ENCODE measurements around the gene FUCA1. TPM values are rescaled to one million over a fixed set of nuclear protein-coding genes. Genes with fewer than 3 reads are reported as not detected.

FUCA1 gene
- polyA plus RNA-seq, 3 donors = 24.2 to 97.7 (median 96.6) TPM

DNA sequence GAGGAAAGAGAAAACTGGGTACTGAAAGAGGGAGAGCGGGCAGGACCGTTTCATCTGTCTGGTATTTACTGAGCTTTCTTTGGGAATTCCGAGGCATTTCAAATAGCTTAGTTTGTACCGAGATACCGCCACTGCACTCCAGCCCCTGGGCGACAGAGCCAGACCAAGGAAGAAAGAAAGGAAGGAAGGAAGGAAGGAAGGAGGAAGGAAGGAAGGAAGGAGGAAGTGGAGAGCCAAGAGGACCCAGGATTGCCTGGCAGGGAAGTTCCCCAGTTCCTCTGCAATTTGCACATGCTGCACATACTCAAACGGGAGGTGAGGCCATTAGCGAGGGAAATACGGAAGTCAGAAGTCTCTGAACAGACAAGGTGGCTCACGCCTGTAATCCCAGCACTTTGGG, 961 bp upstream of the FUCA1 start:
- H3K27me3 Mint-ChIP-seq (ENCODE audit: low read depth in 3 of 3) = peaks cover 0 to 13% (median 2%) of the 10 kb centered on the region in 3 donors
- Histone ChIP-seq H3K9me3 (replicated peaks in 1 of 2; ENCODE audit: control insufficient read depth in 1 of 2, insufficient read depth in 1 of 2, low read length in 2 of 2) (no peaks in the 10 kb centered on the region), H3K27me3 (ENCODE audit: control insufficient read depth in 2 of 2, insufficient read depth in 2 of 2, low read length in 2 of 2) (no peaks in the 10 kb centered on the region), H3K4me1 (ENCODE audit: control insufficient read depth in 1 of 2, insufficient read depth in 2 of 2, low read length in 2 of 2) (peaks cover 51 to 56% of the 10 kb centered on the region in 2 donors), H4K20me1 (ENCODE audit: insufficient read depth, low read length) (no peaks in the 10 kb centered on the region), H2AFZ (ENCODE audit: insufficient read depth, low read depth, low read length, poor library complexity, severe bottlenecking) (no peak overlapping the region), H3K9ac (ENCODE audit: insufficient read depth, low read length, poor library complexity, severe bottlenecking) (no peak overlapping the region), H3K4me2 (replicated peaks; ENCODE audit: extremely low read depth, low read length, poor library complexity, severe bottlenecking) (peak overlapping the region; percentile 73), H3K4me3 (replicated peaks in 1 of 3; ENCODE audit: low read depth in 2 of 3, low read length in 3 of 3) (peak overlapping the region; percentile 54 to 82 (median 70)), H3K36me3 (replicated peaks in 1 of 2; ENCODE audit: control insufficient read depth in 1 of 2, insufficient read depth in 2 of 2, low read length in 2 of 2) (peaks cover 11 to 16% of the 10 kb centered on the region in 2 donors), H3K27ac (ENCODE audit: low read depth in 1 of 2, low read length in 2 of 2) (peak overlapping the region; percentile 69 to 84), H3K79me2 (ENCODE audit: insufficient read depth, low read length) (peaks cover 7% of the 10 kb centered on the region)
- TF ChIP-seq, protein P1, sequence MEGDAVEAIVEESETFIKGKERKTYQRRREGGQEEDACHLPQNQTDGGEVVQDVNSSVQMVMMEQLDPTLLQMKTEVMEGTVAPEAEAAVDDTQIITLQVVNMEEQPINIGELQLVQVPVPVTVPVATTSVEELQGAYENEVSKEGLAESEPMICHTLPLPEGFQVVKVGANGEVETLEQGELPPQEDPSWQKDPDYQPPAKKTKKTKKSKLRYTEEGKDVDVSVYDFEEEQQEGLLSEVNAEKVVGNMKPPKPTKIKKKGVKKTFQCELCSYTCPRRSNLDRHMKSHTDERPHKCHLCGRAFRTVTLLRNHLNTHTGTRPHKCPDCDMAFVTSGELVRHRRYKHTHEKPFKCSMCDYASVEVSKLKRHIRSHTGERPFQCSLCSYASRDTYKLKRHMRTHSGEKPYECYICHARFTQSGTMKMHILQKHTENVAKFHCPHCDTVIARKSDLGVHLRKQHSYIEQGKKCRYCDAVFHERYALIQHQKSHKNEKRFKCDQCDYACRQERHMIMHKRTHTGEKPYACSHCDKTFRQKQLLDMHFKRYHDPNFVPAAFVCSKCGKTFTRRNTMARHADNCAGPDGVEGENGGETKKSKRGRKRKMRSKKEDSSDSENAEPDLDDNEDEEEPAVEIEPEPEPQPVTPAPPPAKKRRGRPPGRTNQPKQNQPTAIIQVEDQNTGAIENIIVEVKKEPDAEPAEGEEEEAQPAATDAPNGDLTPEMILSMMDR (IDR thresholded peaks at IDR 0.05) = no peak
- H3K4me3 Mint-ChIP-seq = peak overlapping the region; percentile 84 to 93
- peaks cover 0 to 9% (median 2%) of the 10 kb centered on the region in 7 donors for H3K9me3 Mint-ChIP-seq
- intact Hi-C loops (cut with micrococcal nuclease) = loop anchor here (2.0 to 5.0 kb wide), 4 partner anchors 48 to 82 kb away; no protein-coding TSS in a partner anchor
- peak overlapping the region; percentile 83 to 91 (median 88) for H3K27ac Mint-ChIP-seq
- peaks cover 11 to 14% of the 10 kb centered on the region in 2 donors for H3K36me3 Mint-ChIP-seq
- DNase-seq = peak; percentile 62 to 92 (median 74)
- H3K4me1 Mint-ChIP-seq = peaks cover 56% of the 10 kb centered on the region
- 44% methylated on average over 7 of the region's 10 CpGs for WGBS (ENCODE audit: insufficient coverage)

DNA sequence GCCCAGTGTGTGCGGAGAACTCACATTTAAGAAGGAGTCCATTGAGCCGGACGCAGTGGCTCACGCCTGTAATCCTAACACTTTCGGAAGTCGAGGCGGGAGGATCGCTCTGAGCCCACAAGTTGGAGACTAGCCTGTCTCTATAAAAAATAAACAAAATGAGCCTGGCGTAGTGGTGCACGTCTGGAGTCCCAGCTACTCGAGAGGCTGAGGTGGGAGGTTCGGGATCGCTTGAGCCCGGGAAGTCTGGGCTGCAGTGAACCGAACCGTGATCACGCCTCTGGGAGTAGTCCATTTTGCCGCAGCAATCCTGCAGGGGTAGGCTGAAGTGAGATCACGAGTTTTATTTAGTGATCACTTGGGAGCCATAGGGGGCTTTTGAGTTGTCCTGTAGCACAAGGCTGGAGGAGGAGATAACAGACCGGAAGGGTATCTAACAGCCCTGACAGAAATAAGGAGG, 497 bp upstream of the FUCA1 start:
- Mint-ChIP-seq H3K27me3 (ENCODE audit: low read depth in 3 of 3) (peaks cover 0 to 13% (median 2%) of the 10 kb centered on the region in 3 donors), H3K27ac (peak overlapping the region; percentile 79 to 91 (median 84)), H3K4me1 (peaks cover 56% of the 10 kb centered on the region), H3K4me3 (peak overlapping the region; percentile 84 to 93), H3K9me3 (peaks cover 0 to 9% (median 2%) of the 10 kb centered on the region in 7 donors), H3K36me3 (peaks cover 14 to 19% of the 10 kb centered on the region in 2 donors)
- H3K36me3 ChIP-seq (replicated peaks in 1 of 2; ENCODE audit: control insufficient read depth in 1 of 2, insufficient read depth in 2 of 2, low read length in 2 of 2) = peaks cover 11 to 20% of the 10 kb centered on the region in 2 donors
- H2AFZ ChIP-seq (ENCODE audit: insufficient read depth, low read depth, low read length, poor library complexity, severe bottlenecking) = peak overlapping the region; percentile 88
- H3K27me3 ChIP-seq (ENCODE audit: control insufficient read depth in 2 of 2, insufficient read depth in 2 of 2, low read length in 2 of 2) = no peaks in the 10 kb centered on the region
- peak overlapping the region; percentile 69 to 84 for H3K27ac ChIP-seq (ENCODE audit: low read depth in 1 of 2, low read length in 2 of 2)
- DNase-seq = no peak
- H3K4me2 ChIP-seq (replicated peaks; ENCODE audit: extremely low read depth, low read length, poor library complexity, severe bottlenecking) = peak overlapping the region; percentile 73
- H3K9me3 ChIP-seq (replicated peaks in 1 of 2; ENCODE audit: control insufficient read depth in 1 of 2, insufficient read depth in 1 of 2, low read length in 2 of 2) = no peaks in the 10 kb centered on the region
- 35% methylated on average over 20 of the region's 20 CpGs for WGBS (ENCODE audit: insufficient coverage)
- TF ChIP-seq, protein P1 (IDR thresholded peaks at IDR 0.05) = peak; percentile 72
- peak overlapping the region; percentile 54 to 82 (median 70) for H3K4me3 ChIP-seq (replicated peaks in 1 of 3; ENCODE audit: low read depth in 2 of 3, low read length in 3 of 3)
- H4K20me1 ChIP-seq (ENCODE audit: insufficient read depth, low read length) = no peaks in the 10 kb centered on the region
- peaks cover 7% of the 10 kb centered on the region for H3K79me2 ChIP-seq (ENCODE audit: insufficient read depth, low read length)
- H3K4me1 ChIP-seq (ENCODE audit: control insufficient read depth in 1 of 2, insufficient read depth in 2 of 2, low read length in 2 of 2) = peaks cover 51 to 56% of the 10 kb centered on the region in 2 donors
- intact Hi-C loops (cut with micrococcal nuclease) = loop anchor here (2.0 to 5.0 kb wide), 4 partner anchors 48 to 81 kb away; no protein-coding TSS in a partner anchor
- H3K9ac ChIP-seq (ENCODE audit: insufficient read depth, low read length, poor library complexity, severe bottlenecking) = peak overlapping the region; percentile 77

All from CD14-positive monocyte (primary cell).